Neutrophil (primary cell): Measurements from ENCODE around the gene LIPN.

Experiments used
- H3K27ac ChIP-seq: fragments of 200-600 bp; sonication (generic); 2 replicates; pipeline ENCODE4 v1.5.1; 2016; ENCODE audit warnings: mild to moderate bottlenecking, moderate library complexity
- H3K27me3 ChIP-seq: fragments of 200-600 bp; sonication (generic); 2 replicates; pipeline ENCODE4 v1.6.0; 2016; ENCODE audit warnings: mild to moderate bottlenecking
- H3K36me3 ChIP-seq: fragments of 200-600 bp; sonication (generic); 2 replicates; pipeline ENCODE4 v1.5.1; 2017
- H3K4me1 ChIP-seq, 2 experiments: fragments of 200-600 bp in 1 of 2; sonication (generic) in 1 of 2; 1 replicate in 1 of 2; 2 replicates in 1 of 2; pipeline versions ENCODE4 v1.5.1 to v1.6.1; 2013 to 2016; ENCODE audit warnings: low read depth in 1 of 2, low read length in 1 of 2, mild to moderate bottlenecking in 1 of 2, moderate library complexity in 1 of 2; ENCODE audit not compliant: control insufficient read depth in 1 of 2, insufficient read depth in 1 of 2
- H3K4me3 ChIP-seq, 2 experiments: fragments of 200-600 bp in 1 of 2; sonication (generic) in 1 of 2; 1 replicate in 1 of 2; 2 replicates in 1 of 2; pipeline ENCODE4 v1.5.1; 2013 to 2016; ENCODE audit warnings: low read depth in 1 of 2, low read length in 1 of 2, mild to moderate bottlenecking in 1 of 2, moderate library complexity in 1 of 2
- H3K9me3 ChIP-seq: fragments of 200-600 bp; sonication (generic); 2 replicates; pipeline ENCODE4 v1.5.1; 2016
- CTCF ChIP-seq: fragments of 200-600 bp; sonication (generic); IDR thresholded peaks from 2 replicates; pipeline ENCODE4 v1.5.1; 2016; ENCODE audit warnings: antibody characterized with exemption

LIPN gene

GRCh38 chr10:88783724-88784123 lies 23.9 kb downstream of the LIPN start:
- no peak overlapping the region for H3K27ac ChIP-seq
- no peaks in the 10 kb centered on the region for H3K4me1 ChIP-seq
- TF ChIP-seq CTCF = no peak
- peaks cover 28% of the 10 kb centered on the region for H3K27me3 ChIP-seq
- H3K36me3 ChIP-seq = no peaks in the 10 kb centered on the region
- H3K9me3 ChIP-seq = no peaks in the 10 kb centered on the region
- no peak overlapping the region for H3K4me3 ChIP-seq

GRCh38 chr10:88786032-88786770 lies 26.4 kb downstream of the LIPN start:
- Histone ChIP-seq H3K27ac (no peak overlapping the region), H3K27me3 (peaks cover 36% of the 10 kb centered on the region), H3K36me3 (no peaks in the 10 kb centered on the region), H3K4me1 (no peaks in the 10 kb centered on the region), H3K4me3 (no peak overlapping the region), H3K9me3 (no peaks in the 10 kb centered on the region)
- no peak for TF ChIP-seq CTCF

GRCh38 chr10:88787463-88787862 lies 27.6 kb downstream of the LIPN start:
- Histone ChIP-seq H3K4me3 (no peak overlapping the region), H3K9me3 (no peaks in the 10 kb centered on the region), H3K27ac (no peak overlapping the region), H3K36me3 (no peaks in the 10 kb centered on the region), H3K27me3 (peaks cover 42% of the 10 kb centered on the region), H3K4me1 (peaks cover 8 to 9% of the 10 kb centered on the region in 2 experiments)
- TF ChIP-seq CTCF = no peak

- Histone ChIP-seq H3K4me1 (peaks cover 18 to 20% of the 10 kb centered on the region in 2 experiments), H3K27ac (no peak overlapping the region), H3K27me3 (peaks cover 48% of the 10 kb centered on the region), H3K4me3 (no peak overlapping the region), H3K9me3 (no peaks in the 10 kb centered on the region), H3K36me3 (no peaks in the 10 kb centered on the region)
- no peak for TF ChIP-seq CTCF
Measured at GRCh38 chr10:88788924-88789323, 29.1 kb downstream of the LIPN start.

- Histone ChIP-seq H3K27ac (peak overlapping the region; percentile 71), H3K27me3 (peaks cover 64% of the 10 kb centered on the region), H3K4me3 (no peak overlapping the region), H3K36me3 (no peaks in the 10 kb centered on the region), H3K9me3 (no peaks in the 10 kb centered on the region), H3K4me1 (peaks cover 23 to 25% of the 10 kb centered on the region in 2 experiments)
- no peak for TF ChIP-seq CTCF
Measured at GRCh38 chr10:88791924-88792323, 32.1 kb downstream of the LIPN start.
